ENCODE data around the gene RSPO4.
"Not testable (repeated sequence)": the region's sequence is repeated elsewhere in the genome, so short reads cannot be mapped to it uniquely, and the experiment has no call there.

RSPO4 gene

GRCh38 chr20:1001911-1002681 is at the start of gene RSPO4:
Gene RSPO4 (minus strand): TSS chr20:1002311. CDS start chr20:1002164, 147 bp downstream.
- DNase-seq (ENCODE audit: low spot score): no peak

- no peak for DNase-seq (ENCODE audit: low spot score)
These were observed 48.3 kb upstream of the RSPO4 start for GRCh38 chr20:1050440-1050839.

- DNase-seq (ENCODE audit: low spot score): no peak
These were observed 43.8 kb upstream of the RSPO4 start for GRCh38 chr20:1045860-1046418.

- no peak for DNase-seq (ENCODE audit: low spot score)
These were observed 39.8 kb upstream of the RSPO4 start for GRCh38 chr20:1041845-1042390.

- DNase-seq (ENCODE audit: low spot score): no peak
These were observed 36.1 kb upstream of the RSPO4 start for GRCh38 chr20:1038205-1038604.

- no peak for DNase-seq (ENCODE audit: low spot score)
These were observed 34.9 kb upstream of the RSPO4 start for GRCh38 chr20:1037039-1037438.

- no peak for DNase-seq (ENCODE audit: low spot score)
These were observed 33.4 kb upstream of the RSPO4 start for GRCh38 chr20:1035466-1035865.

GRCh38 chr20:1034415-1034789 is 32.3 kb upstream of the RSPO4 start:
- no peak for DNase-seq (ENCODE audit: low spot score)

GRCh38 chr20:1033751-1034414 is 31.8 kb upstream of the RSPO4 start:
- no peak for DNase-seq (ENCODE audit: low spot score)

GRCh38 chr20:1029980-1030379 is 27.9 kb upstream of the RSPO4 start:
- no peak for DNase-seq (ENCODE audit: low spot score)

- not testable (repeated sequence) for DNase-seq (ENCODE audit: low spot score)
These were observed 24.1 kb upstream of the RSPO4 start for GRCh38 chr20:1026214-1026613.

- DNase-seq (ENCODE audit: low spot score): no peak
These were observed 20.8 kb upstream of the RSPO4 start for GRCh38 chr20:1022871-1023270.

GRCh38 chr20:1020614-1021013 is 18.5 kb upstream of the RSPO4 start:
- DNase-seq (ENCODE audit: low spot score): no peak

GRCh38 chr20:1019344-1019743 is 17.2 kb upstream of the RSPO4 start:
- DNase-seq (ENCODE audit: low spot score): no peak

- DNase-seq (ENCODE audit: low spot score): no peak
These were observed 15.6 kb upstream of the RSPO4 start for GRCh38 chr20:1017677-1018076.

- DNase-seq (ENCODE audit: low spot score): no peak
These were observed 13.1 kb upstream of the RSPO4 start for GRCh38 chr20:1015181-1015580.

- no peak for DNase-seq (ENCODE audit: low spot score)
These were observed 12.4 kb upstream of the RSPO4 start for GRCh38 chr20:1014471-1014870.

- no peak for DNase-seq (ENCODE audit: low spot score)
These were observed 11.6 kb upstream of the RSPO4 start for GRCh38 chr20:1013566-1014340.

- DNase-seq (ENCODE audit: low spot score): no peak
These were observed 10.5 kb upstream of the RSPO4 start for GRCh38 chr20:1012359-1013168.

- no peak for DNase-seq (ENCODE audit: low spot score)
These were observed 8.5 kb upstream of the RSPO4 start for GRCh38 chr20:1010659-1011058.

- no peak for DNase-seq (ENCODE audit: low spot score)
These were observed 3.4 kb upstream of the RSPO4 start for GRCh38 chr20:1005452-1006027.
